Suppressor macrophage treated with lipopolysaccharide for 4 hours (primary cell): Measurements from ENCODE around the gene WFDC11.
"Not testable (repeated sequence)": the region's sequence is repeated elsewhere in the genome, so short reads cannot be mapped to it uniquely, and the experiment has no call there.

ENCODE experiments used
- DNase-seq: peaks from one replicate; pipeline ENCODE4 v3.0.0-alpha.2; 2020

The WFDC11 gene

DNA sequence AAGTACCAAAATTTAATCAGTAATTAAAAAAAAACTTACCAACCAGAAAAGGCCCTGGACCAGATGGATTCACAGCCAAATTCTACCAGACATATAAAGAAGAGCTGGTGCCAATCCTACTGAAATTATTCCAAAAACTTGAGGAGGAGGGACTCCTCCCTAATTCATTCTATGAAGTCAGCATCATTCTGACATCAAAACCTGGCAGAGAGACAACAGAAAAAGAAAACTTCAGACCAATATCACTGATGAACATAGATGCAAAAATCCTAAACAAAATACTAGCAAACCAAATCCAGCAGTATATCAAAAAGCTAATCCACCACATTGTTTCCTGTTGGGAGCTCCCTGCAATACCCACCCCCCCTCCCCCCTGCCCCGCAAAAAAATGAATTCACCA is at the start of gene WFDC11:
TSS of gene WFDC11 (minus strand) at position 101 of the 400 bp plus-strand sequence. CDS start 19,639 bp downstream, outside the sequence.
- DNase-seq: no peak

DNA sequence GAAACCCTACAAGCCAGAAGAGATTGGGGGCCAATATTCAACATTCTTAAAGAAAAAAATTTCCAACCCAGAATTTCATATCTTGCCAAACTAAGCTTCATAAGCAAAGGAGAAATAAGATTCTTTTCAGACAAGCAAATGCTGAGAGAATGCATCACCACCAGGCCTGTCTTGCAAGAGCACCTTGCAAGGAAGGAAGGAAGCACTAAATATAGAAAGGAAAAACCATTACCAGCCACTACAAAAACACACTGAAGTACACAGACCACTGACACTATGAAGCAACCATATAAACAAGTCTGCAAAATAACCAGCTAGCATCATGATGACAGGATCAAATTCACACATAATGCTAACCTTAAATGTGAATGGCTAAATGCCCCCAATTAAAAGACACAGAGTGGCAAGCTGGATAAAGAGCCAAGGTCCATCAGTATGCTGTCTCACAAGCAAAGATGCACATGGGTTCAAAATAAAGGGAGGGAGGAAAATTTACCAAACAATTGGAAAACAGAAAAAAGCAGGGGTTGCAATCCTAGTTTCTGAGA is 46.2 kb upstream of the WFDC11 start:
- DNase-seq: not testable (repeated sequence)

DNA sequence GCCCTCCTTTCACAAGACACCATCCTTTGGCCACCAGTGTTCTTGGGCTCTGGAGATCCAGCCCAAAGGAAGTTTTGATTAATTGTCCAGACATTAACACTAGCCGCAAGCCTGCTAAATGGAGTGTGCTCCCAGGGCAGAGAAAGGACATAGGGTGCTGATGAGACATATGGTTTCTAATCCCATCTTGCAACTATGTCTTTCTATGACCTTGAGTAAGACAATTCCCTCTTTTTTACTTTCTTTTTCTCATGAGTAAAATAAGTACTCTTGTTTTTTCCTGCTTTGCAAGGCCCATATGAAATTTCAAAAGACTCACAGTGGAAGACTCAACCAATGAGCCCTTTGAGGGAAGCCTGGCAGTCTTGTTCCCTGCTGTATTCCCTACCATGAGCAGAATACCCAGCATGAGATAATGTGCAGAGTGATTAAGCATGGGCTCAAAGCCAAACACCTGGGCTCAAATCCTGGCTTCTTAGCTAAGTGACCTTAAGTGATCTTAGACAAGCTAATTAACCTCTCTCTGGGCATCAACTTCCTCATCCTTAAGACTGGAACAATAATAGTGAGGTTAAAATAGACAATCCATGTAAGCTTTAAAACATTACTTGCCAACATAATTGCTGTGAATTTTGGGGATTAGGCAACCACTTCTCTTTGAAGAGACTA is 35.1 kb upstream of the WFDC11 start, which contains the start of gene WFDC10B:
TSS of gene WFDC10B (minus strand) at position 51 of the 669 bp plus-strand sequence. CDS start 19,027 bp downstream, outside the sequence.
- no peak for DNase-seq

DNA sequence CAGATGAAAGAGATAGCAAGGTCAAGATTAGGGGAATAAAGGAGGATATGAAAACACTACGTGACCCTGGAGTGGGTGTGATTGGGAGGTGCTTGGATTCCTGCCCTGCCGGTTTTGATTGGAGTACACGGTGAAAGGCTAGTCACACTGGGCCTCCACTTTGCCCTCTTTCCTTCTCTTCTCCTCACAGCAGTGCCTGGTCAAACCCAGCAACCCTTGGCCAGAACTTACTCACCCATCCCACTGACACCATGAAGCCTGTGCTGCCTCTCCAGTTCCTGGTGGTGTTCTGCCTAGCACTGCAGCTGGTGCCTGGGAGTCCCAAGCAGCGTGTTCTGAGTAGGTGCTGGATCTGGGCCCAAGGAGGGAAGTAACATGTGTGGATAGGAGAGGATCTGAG is 31.8 kb upstream of the WFDC11 start, which contains the start of gene WFDC13:
TSS of gene WFDC13 (plus strand) at position 166 of the 400 bp plus-strand sequence. CDS start at position 252, 86 bp downstream.
- no peak for DNase-seq

DNA sequence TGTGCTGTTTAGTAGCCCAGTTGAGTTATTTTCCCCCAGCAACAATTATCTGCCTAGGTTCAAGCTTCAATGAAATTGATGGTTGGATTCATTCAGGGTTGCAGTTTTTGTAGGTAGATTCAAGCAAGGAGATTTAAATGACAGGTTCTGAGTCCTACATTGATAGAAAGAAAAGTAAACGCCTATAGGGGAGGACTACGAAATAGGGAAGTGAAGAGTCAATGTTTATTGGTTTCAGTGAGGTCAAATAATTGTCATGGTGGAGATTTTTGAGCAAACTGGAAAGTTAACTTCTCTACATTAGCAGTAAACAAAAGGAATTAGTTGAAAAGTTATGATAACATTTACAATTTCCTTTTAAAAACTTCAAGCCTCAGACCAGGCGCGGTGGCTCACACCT is 31.1 kb upstream of the WFDC11 start:
- DNase-seq: no peak

DNA sequence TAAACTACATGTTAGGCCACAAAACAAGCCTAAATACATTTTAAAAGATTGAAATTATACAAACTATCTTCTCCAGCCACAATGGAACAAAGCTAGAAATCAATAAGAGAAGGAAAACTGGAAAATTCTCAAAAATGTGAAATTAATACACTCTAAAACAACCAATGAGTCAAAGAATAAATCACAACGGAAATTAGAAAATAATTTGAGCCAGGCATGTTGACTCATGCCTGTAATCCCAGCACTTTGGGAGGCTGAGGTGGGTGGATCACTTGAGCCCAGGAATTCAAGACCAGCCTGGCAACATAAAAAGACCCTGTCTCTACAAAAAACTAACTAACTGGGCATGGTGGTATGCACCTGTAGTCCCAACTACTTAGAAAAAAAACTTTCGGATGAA is 25.5 kb upstream of the WFDC11 start:
- no peak for DNase-seq

DNA sequence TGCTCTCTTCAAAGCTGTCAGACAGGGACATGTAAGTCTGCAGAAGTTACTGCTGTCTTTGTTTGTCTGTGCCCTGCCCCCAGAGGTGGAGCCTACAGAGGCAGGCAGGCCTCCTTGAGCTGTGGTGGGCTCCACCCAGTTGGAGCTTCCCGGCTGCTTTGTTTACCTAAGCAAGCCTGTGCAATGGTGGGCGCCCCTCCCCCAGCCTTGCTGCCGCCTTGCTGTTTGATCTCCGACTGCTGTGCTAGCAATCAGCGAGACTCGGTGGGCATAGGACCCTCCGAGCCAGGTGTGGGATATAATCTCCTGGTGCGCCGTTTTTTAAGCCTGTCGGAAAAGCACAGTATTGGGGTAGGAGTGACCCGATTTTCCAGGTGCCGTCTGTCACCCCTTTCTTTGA is 23.3 kb upstream of the WFDC11 start:
- not testable (repeated sequence) for DNase-seq

DNA sequence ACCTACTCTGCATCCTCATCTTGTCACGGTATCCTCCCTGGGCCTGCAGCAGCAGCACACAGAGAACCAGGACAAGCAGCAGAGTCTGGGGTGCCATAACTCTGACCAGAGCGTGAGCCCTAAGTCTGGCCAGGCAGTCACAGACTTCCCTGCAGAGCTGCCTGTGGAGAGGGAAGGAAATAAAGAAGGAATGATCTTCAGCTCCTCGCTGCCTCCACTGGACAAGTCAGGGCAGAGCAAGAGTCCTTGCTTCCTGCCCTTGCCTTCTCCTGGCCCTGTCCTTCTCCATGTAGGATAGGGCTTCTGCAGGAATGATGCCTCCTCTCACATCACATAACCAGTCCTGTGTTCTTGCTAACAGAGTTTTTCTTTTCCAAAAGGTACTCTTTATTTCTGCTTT is 15.9 kb upstream of the WFDC11 start:
- DNase-seq: peak; percentile 4

DNA sequence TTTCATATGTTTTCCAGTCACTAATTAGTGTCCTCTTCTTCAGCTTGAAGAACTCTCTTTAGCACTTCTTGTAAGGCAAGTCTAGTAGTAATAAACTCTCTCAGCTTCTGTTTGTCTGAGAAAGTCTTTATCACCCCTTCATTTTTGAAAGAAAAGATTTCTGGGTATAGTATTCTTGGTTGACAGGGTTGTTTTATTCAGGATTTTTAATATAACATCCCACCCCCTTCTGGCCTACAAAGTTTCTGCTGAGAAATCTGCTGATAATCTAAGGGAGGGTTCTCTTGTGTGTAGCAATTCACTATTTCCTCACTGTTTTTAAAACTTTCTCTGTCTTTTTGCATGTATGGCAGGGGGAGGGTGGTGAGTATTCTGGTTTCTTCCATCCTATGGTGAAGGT is 9.6 kb upstream of the WFDC11 start:
- DNase-seq: no peak

DNA sequence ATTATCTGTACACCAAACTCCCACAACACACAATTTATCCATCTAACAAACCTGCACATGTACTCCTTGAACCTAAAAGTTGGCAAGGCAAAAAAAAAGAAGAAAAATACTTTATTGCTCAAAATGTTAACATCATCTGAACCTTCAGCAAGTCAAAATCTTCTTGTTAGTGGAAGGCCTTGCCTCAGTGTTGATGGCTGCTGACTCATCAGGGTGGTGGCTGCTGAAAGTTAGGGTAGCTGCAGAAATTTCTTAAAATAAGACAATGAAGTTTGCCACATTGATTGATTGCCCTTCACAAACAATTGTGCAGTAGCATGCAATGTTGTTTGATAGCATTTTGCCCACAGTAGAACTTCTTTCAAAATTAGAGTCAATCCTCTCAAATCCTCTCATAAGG is 2.7 kb upstream of the WFDC11 start:
- DNase-seq: no peak

DNA sequence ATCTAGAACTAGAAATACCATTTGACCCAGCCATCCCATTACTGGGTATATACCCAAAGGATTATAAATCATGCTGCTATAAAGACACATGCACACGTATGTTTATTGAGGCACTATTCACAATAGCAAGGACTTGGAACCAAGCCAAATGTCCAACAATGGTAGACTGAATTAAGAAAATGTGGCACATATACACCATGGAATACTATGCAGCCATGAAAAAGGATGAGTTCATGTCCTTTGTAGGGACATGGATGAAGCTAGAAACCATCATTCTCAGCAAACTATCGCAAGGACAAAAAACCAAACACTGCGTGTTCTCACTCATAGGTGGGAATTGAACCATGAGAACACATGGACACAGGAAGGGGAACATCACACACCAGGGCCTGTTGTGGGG is 13.0 kb downstream of the WFDC11 start:
- DNase-seq: not testable (repeated sequence)

DNA sequence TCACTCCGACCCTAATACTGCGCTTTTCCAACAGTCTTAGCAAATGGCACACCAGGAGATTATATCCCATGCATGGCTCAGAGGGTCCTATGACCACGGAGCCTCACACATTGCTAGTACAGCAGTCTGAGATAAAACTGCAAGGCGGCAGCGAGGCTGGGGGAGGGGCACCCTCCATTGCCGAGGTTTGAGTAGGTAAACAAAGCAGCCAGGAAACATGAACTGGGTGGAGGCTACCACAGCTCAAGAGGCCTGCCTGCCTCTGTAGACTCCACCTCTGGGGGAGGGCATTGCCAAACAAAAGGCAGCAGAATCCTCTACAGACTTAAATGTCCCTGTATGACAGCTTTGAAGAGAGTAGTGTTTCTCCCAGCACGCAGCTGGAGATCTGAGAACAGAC is 18.3 kb downstream of the WFDC11 start:
- DNase-seq: not testable (repeated sequence)

DNA sequence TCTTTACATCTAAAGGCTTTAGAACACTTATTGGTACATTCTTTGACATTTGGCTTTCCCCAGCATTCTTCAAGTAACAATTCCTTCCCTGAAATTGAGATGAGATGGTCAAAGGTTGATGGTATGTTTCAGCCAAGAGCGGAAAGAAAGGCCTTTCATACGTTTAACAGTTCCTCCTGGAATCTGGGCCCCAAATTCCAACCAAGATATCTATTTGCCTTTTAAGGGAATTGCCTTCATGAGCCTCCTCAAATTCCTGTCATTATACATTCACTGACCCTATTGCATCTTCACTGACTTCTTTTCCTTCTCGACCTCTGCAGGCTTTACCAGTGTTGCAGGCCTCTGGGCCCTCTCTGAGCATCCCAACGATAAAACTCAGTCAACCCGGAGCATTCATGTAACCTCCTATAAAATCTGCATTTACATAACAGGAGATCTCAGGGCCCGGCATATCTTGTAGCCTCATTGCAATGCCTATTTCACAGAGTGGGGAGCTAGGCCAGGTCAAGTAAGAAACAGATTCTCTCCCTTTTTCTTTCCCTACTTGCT is 20.7 kb downstream of the WFDC11 start:
- DNase-seq: no peak

DNA sequence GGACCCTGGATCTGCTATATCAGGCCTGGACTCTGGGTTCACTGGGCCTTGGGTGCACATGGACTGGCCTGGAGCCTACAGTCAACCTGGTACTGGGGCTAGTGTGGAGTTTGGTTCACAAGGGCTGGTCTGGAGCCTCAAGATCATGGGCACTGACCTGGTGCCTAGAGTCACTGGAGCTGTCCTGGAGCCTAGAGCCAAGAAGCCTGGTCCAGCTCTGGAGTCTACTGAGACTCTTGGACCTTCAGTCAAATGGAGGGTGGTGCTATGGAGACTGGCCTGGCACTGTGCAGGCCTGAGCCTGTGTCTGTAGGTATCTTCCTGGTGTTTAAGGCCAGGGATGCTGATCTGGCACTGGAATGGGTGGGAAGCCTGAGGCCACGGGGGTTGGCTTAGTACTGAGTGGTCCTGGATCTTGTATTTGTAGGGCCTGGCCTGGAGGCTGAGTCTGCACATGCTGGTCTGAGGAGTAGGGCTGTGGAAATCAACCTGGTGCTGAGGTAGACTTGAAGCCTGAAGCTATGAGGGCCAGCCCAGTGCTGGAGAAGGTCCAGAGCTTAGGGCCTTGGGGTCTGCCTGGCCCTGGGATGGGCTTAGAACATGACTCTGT is 22.5 kb downstream of the WFDC11 start:
- DNase-seq: no peak

DNA sequence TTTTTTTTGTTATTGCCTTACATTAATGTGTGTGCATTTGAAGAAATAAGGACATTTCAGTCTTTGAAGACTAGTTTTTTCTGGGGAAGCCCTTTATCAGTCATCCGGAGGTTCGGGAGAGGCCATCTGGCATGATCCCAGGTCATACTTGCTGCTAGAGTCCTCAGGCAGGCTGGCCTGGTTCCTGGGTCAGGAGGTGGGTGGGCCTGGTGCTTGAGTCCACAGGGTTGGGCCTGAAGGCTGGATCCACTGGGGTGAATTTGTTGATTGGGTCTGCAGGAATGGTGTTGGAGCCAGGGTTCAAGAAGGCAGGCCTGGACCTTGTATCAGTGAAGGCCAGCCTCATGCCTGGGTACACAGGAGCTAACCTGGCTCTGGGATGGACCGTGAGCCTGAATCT is 23.2 kb downstream of the WFDC11 start:
- DNase-seq: no peak

DNA sequence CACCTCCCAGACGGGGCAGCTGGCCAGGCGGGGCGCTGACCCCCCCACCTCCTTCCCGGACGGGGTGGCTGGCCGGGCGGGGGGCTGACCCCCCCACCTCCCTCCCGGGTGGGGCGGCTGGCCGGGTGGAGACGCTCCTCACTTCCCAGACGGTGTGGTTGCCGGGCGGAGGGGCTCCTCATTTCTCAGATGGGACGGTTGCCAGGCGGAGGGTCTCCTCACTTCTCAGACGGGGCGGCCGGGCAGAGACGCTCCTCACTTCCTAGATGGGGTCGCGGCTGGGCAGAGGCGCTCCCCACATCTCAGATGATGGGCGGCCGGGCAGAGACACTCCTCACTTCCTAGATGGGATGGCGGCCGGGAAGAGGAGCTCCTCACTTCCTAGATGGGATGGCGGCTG is 24.2 kb downstream of the WFDC11 start:
- DNase-seq: not testable (repeated sequence)

DNA sequence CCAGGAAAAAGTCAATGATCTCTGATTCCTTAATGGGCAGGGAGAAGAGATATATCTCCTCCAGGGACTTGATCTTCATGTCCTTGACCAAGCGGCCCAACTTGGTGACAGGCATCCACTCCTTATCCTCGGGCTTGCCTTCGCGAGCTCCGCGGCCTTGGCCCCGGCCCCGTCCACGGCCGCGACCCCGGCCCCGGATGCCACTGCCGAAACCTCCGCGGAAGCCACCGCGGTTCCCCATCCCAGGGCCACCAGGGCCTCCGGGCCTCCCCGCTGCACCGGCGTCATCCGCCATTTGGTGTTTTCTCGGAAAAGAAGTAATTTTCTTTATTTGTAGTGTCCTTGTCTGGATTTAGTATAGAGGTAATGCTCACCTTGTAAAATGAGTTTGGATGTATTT is 29.0 kb downstream of the WFDC11 start:
- not testable (repeated sequence) for DNase-seq

DNA sequence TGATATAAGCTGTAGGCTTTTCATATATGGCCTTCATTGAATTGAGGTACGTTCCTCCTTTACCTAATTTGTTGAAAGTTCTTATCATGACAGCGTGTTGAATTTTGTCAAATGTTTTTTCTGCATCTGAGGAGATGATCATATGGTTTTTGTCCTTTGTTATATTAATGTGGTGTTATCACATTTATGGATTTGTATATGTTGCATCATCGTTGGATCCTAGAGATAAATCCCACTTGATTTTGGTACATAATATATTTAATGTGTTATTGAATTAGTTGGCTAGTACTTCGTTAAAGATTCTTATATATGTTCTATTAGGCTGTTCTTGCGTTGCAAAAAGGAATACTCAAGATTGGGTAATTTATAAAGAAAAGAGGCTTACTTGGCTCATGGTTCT is 30.4 kb downstream of the WFDC11 start:
- DNase-seq: no peak

DNA sequence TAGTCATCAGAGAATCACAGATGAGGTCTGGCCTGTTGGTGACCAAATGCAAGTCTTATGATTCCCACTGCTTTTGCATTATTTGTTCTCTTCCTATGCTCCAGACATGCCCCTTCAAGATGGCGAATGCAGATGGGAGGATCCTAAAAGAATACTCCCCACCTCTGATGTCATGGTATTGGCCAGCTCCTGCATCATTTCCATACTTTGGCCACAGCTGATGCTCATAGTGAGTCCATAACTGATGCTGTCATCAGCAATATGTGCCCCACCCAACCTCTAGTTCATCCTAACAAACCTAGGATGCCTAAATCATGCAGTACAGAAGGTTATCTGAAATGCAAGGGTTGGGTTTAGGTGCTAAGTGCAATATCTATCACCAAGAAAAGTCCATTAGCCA is 33.5 kb downstream of the WFDC11 start:
- DNase-seq: no peak

DNA sequence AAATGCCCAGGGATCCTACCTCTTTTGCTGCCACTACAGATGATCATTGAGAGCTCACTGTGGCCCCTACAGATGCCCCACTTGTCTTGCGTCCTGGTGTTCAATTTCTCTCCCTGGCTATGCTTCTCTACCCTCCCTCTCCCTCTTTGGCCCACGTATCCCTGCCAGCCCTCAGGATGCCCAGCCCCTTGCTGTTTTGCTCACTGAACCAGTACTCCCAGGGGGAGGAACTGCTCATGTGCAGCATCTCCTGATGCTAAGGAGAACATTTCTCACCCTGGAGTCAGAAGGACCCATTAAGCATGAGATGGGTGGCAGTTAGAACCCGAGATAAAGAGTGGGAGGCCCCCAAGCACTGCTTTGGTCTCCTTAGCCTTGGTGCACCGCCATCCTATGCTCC is 38.9 kb downstream of the WFDC11 start, which contains the start of gene WFDC9:
TSS of gene WFDC9 (minus strand) at position 101 of the 400 bp plus-strand sequence. CDS start 21,103 bp downstream, outside the sequence.
- DNase-seq: no peak

DNA sequence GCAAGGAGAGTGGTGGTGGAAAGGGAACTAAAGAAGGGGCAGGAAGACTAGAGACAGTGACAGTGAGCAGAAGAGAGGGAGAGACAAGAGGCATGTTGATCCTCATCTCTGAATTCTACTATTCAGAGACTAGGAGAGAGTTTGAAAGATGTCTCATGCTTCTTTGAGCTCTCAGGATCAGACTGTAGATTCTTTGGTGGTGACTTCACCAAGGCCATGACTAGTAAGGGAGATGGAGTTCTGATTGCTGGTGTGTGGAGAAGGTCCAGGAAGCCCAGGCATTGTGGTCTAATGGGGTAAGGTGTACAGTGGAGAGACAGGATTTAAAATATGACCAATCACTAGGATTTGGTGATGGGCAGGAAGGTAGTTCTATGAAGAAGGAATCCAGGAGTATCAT is 39.7 kb downstream of the WFDC11 start:
- no peak for DNase-seq

DNA sequence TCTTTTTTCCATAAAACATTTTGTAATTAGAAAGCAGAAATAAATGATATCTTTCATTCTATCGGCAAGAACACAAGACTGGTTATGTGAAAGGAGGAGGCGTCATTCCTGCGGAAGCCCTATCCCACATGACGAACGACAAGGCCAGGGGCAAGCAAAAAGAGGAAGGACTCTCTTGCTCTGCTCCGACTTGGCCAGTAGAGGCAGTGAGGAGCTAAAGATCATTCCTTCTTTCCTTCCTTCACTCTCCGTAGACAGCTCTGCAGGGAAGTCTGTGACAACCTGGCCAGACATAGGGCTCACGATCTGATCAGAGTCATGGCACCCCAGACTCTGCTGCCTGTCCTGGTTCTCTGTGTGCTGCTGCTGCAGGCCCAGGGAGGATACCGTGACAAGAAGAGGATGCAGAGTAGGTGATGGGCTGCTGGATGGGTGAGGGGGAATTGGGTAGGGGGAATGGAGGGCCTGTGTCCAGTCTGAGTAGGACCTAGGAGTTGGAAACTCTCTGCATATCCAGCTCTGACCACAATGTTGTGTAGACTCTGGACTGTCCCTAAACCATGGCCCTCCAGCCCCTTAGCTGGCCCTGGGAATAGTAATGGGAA is 40.4 kb downstream of the WFDC11 start, which contains the start of gene WFDC10A:
TSS of gene WFDC10A (plus strand) at position 244 of the 605 bp plus-strand sequence. CDS start at position 319, 75 bp downstream.
- DNase-seq: peak; percentile 83

DNA sequence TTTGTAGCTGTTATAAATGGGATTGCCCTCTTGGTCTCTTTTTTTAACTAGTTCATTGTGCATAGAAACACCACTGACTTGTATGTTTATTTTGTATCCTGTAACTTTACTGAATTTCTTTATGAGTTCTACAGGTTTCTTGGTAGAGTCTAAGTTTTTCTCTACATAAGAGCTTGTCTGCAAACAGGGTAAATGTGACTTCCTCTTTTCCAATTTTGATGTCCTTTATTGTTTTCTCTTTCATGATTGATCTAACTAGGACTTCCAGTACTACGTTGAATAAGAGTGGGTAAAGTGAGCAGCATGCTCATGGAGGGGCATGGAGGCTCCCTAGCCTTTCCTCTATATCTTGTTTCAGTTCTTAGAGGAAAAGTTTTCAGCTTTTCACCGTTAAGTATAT is 43.5 kb downstream of the WFDC11 start:
- no peak for DNase-seq
